ENCODE results near the gene RGL1. TPM values are rescaled to one million over a fixed set of nuclear protein-coding genes. Genes with fewer than 3 reads are reported as not detected.

RGL1 gene
- total and polyA plus RNA-seq, 8 donors, result 0.58 to 22.2 (median 8.5) TPM

- DNase-seq, result no peak
- WGBS, 5 donors, result 87 to 96% (median 89%) methylated on average over 2 of the region's 2 CpGs
- no peak overlapping the region for H3K4me3 ChIP-seq
- intact Hi-C loops (cut with DNase I; ENCODE audit: low total_unique reads), result no loop called here
- H3K36me3 ChIP-seq, result no peaks in the 10 kb centered on the region
- no peaks in the 10 kb centered on the region for H3K9me3 ChIP-seq
- no peak overlapping the region for H3K27ac ChIP-seq
- TF ChIP-seq POLR2A (IDR thresholded peaks at IDR 0.05) (no peak), POLR2AphosphoS5 (IDR thresholded peaks at IDR 0.05) (no peak), EP300 (IDR thresholded peaks at IDR 0.05) (no peak), CTCF (IDR thresholded peaks at IDR 0.05) (no peak)
- H3K4me1 ChIP-seq, result peaks cover 0 to 35% (median 9%) of the 10 kb centered on the region in 4 donors
- H3K27me3 ChIP-seq, result no peaks in the 10 kb centered on the region
These were observed 39.9 kb downstream of the RGL1 start for GRCh38 chr1:183844806-183845205.

GRCh38 chr1:183845681-183846080 is 40.8 kb downstream of the RGL1 start:
- no peaks in the 10 kb centered on the region for H3K27me3 ChIP-seq
- no peaks in the 10 kb centered on the region for H3K9me3 ChIP-seq
- WGBS, 5 donors, result 90 to 97% (median 95%) methylated on average over 3 of the region's 3 CpGs
- H3K4me1 ChIP-seq, result peaks cover 0 to 35% (median 9%) of the 10 kb centered on the region in 4 donors
- intact Hi-C loops (cut with DNase I; ENCODE audit: low total_unique reads), result no loop called here
- TF ChIP-seq CTCF (IDR thresholded peaks at IDR 0.05) (no peak), EP300 (IDR thresholded peaks at IDR 0.05) (no peak), POLR2AphosphoS5 (IDR thresholded peaks at IDR 0.05) (no peak), POLR2A (IDR thresholded peaks at IDR 0.05) (no peak)
- no peak overlapping the region for H3K4me3 ChIP-seq
- H3K27ac ChIP-seq, result no peak overlapping the region
- no peaks in the 10 kb centered on the region for H3K36me3 ChIP-seq
- DNase-seq, result no peak

GRCh38 chr1:183847641-183848040 is 42.7 kb downstream of the RGL1 start:
- Histone ChIP-seq H3K36me3 (no peaks in the 10 kb centered on the region), H3K27me3 (no peaks in the 10 kb centered on the region), H3K9me3 (no peaks in the 10 kb centered on the region), H3K4me1 (peaks cover 0 to 23% (median 7%) of the 10 kb centered on the region in 4 donors), H3K27ac (no peak overlapping the region), H3K4me3 (no peak overlapping the region)
- DNase-seq, result no peak
- TF ChIP-seq EP300 (IDR thresholded peaks at IDR 0.05) (no peak), CTCF (IDR thresholded peaks at IDR 0.05) (no peak), POLR2A (IDR thresholded peaks at IDR 0.05) (no peak), POLR2AphosphoS5 (IDR thresholded peaks at IDR 0.05) (no peak)
- intact Hi-C loops (cut with DNase I; ENCODE audit: low total_unique reads), result no loop called here
- WGBS, 5 donors, result 40 to 63% (median 49%) methylated on average over 4 of the region's 4 CpGs

- no peak overlapping the region for H3K27ac ChIP-seq
- TF ChIP-seq POLR2AphosphoS5 (IDR thresholded peaks at IDR 0.05), result no peak
- TF ChIP-seq POLR2A (IDR thresholded peaks at IDR 0.05), result no peak
- TF ChIP-seq CTCF (IDR thresholded peaks at IDR 0.05), result no peak
- TF ChIP-seq EP300 (IDR thresholded peaks at IDR 0.05), result no peak
These were observed 45.9 kb downstream of the RGL1 start for GRCh38 chr1:183850852-183851251.

More at GRCh38 chr1:183850852-183851251, 45.9 kb downstream of the RGL1 start:
- Histone ChIP-seq H3K4me3 (no peak overlapping the region), H3K27me3 (no peaks in the 10 kb centered on the region), H3K9me3 (no peaks in the 10 kb centered on the region), H3K4me1 (no peaks in the 10 kb centered on the region), H3K36me3 (no peaks in the 10 kb centered on the region)
- intact Hi-C loops (cut with DNase I; ENCODE audit: low total_unique reads), result no loop called here
- no peak for DNase-seq
- WGBS, 5 donors, result 54 to 63% (median 59%) methylated on average over 2 of the region's 2 CpGs
